LNCaP clone FGC (cell line): ENCODE results near the gene RTN4R.
"Not testable (repeated sequence)": the region's sequence is repeated elsewhere in the genome, so short reads cannot be mapped to it uniquely, and the experiment has no call there.

Source experiments
- DNase-seq: peaks from one replicate; pipeline ENCODE4 v3.0.0-alpha.2; 2011; ENCODE audit warnings: low read depth
- H3K4me3 ChIP-seq: 2 replicates; pipeline ENCODE4 v1.5.1; 2011; ENCODE audit warnings: mild to moderate bottlenecking, low read depth, low read length, control low read depth
- CTCF ChIP-seq: IDR thresholded peaks from 2 replicates; pipeline ENCODE4 v1.5.1; 2012; ENCODE audit warnings: mild to moderate bottlenecking; ENCODE audit not compliant: control insufficient read depth, insufficient read depth; ENCODE audit errors: extremely low read depth

RTN4R gene

GRCh38 chr22:20284471-20285086 lies 16.5 kb upstream of the RTN4R start:
- H3K4me3 ChIP-seq: no peak overlapping the region
- DNase-seq: no peak
- TF ChIP-seq CTCF: no peak

- TF ChIP-seq CTCF: no peak
- no peak for DNase-seq
- no peak overlapping the region for H3K4me3 ChIP-seq
Observed at GRCh38 chr22:20283674-20284066, 15.6 kb upstream of the RTN4R start.

- DNase-seq: no peak
- no peak for TF ChIP-seq CTCF
- H3K4me3 ChIP-seq: no peak overlapping the region
Observed at GRCh38 chr22:20282901-20283673, 15.0 kb upstream of the RTN4R start.

GRCh38 chr22:20281891-20282290 lies 13.8 kb upstream of the RTN4R start:
- DNase-seq: no peak
- no peak for TF ChIP-seq CTCF

GRCh38 chr22:20281473-20281872 lies 13.4 kb upstream of the RTN4R start:
- not testable (repeated sequence) for DNase-seq, H3K4me3 ChIP-seq

More at GRCh38 chr22:20281891-20282290, 13.8 kb upstream of the RTN4R start:
- no peak overlapping the region for H3K4me3 ChIP-seq

- H3K4me3 ChIP-seq: no peak overlapping the region
- no peak for DNase-seq
- TF ChIP-seq CTCF: no peak
Observed at GRCh38 chr22:20280866-20281265, 12.7 kb upstream of the RTN4R start.

- H3K4me3 ChIP-seq: not testable (repeated sequence)
Observed at GRCh38 chr22:20280163-20280562, 12.0 kb upstream of the RTN4R start.

GRCh38 chr22:20279662-20280134 lies 11.6 kb upstream of the RTN4R start:
- no peak overlapping the region for H3K4me3 ChIP-seq
- no peak for DNase-seq
- no peak for TF ChIP-seq CTCF

More at GRCh38 chr22:20280163-20280562, 12.0 kb upstream of the RTN4R start:
- not testable (repeated sequence) for DNase-seq

- not testable (repeated sequence) for DNase-seq, H3K4me3 ChIP-seq
Observed at GRCh38 chr22:20278726-20279490, 10.8 kb upstream of the RTN4R start.

- not testable (repeated sequence) for H3K4me3 ChIP-seq, DNase-seq
Observed at GRCh38 chr22:20277936-20278635, 10.0 kb upstream of the RTN4R start.
